Posterior vena cava (tissue), 2 donors: Measurements from ENCODE around the gene FMN2. TPM values are rescaled to one million over a fixed set of nuclear protein-coding genes. Genes with fewer than 3 reads are reported as not detected.

ENCODE experiments used
- DNase-seq: peaks from one replicate; pipeline ENCODE4 v3.0.0-alpha.2; 2020; ENCODE audit warnings: low spot score
- intact Hi-C, 2 donors: fragments of 100-400 bp; cut with DNase I; formaldehyde crosslinking; loops; one replicate each; pipeline versions ENCODE4 v1.14.1 to v1.14.2; 2022 to 2023
- total RNA-seq, 2 donors: library from RNA; stranded (reverse); fragmentation: NEBNext Ultra II Directional; extraction: Animal tissue kit (Norgen Biotek cat#: 25700); gene quantifications; one replicate each; pipeline ENCODE4 v1.2.1, GENCODE V29; 2021
- donor health status: DM: yes; HTN: yes; CAD: no.
- donor health status: DM: yes; HTN: yes; CAD: no.

The FMN2 gene
- total RNA-seq, 2 donors from 2014 or later: 1.4 to 2.1 TPM

- intact Hi-C loops: no loop called here
- DNase-seq: no peak
Measured at GRCh38 chr1:240332672-240333071, 241.0 kb downstream of the FMN2 start.

GRCh38 chr1:240337781-240338180, 246.1 kb downstream of the FMN2 start:
- intact Hi-C loops: no loop called here
- DNase-seq: no peak

- intact Hi-C loops: no loop called here
- DNase-seq: no peak
Measured at GRCh38 chr1:240338837-240339236, 247.2 kb downstream of the FMN2 start.

- intact Hi-C loops: no loop called here
- DNase-seq: no peak
Measured at GRCh38 chr1:240341365-240342250, 249.9 kb downstream of the FMN2 start.

GRCh38 chr1:240342251-240342625, 250.6 kb downstream of the FMN2 start:
- intact Hi-C loops: no loop called here
- DNase-seq: no peak

GRCh38 chr1:240343045-240343444, 251.4 kb downstream of the FMN2 start:
- no peak for DNase-seq
- intact Hi-C loops: no loop called here

- intact Hi-C loops: no loop called here
- DNase-seq: no peak
Measured at GRCh38 chr1:240343966-240344365, 252.3 kb downstream of the FMN2 start.

GRCh38 chr1:240344918-240345317, 253.2 kb downstream of the FMN2 start:
- DNase-seq: no peak
- intact Hi-C loops: no loop called here

- intact Hi-C loops: no loop called here
- DNase-seq: no peak
Measured at GRCh38 chr1:240349695-240350094, 258.0 kb downstream of the FMN2 start.

- DNase-seq: no peak
- intact Hi-C loops: no loop called here
Measured at GRCh38 chr1:240350910-240351331, 259.2 kb downstream of the FMN2 start.

- DNase-seq: no peak
- intact Hi-C loops: no loop called here
Measured at GRCh38 chr1:240351690-240352089, 260.0 kb downstream of the FMN2 start.

- intact Hi-C loops: no loop called here
- no peak for DNase-seq
Measured at GRCh38 chr1:240352769-240353168, 261.1 kb downstream of the FMN2 start.

- intact Hi-C loops: no loop called here
- no peak for DNase-seq
Measured at GRCh38 chr1:240356568-240356967, 264.9 kb downstream of the FMN2 start.

GRCh38 chr1:240362046-240362445, 270.4 kb downstream of the FMN2 start:
- DNase-seq: no peak
- intact Hi-C loops: no loop called here

- no peak for DNase-seq
- intact Hi-C loops: no loop called here
Measured at GRCh38 chr1:240362826-240363225, 271.1 kb downstream of the FMN2 start.

GRCh38 chr1:240363315-240363714, 271.6 kb downstream of the FMN2 start:
- no peak for DNase-seq
- intact Hi-C loops: no loop called here

GRCh38 chr1:240363914-240364313, 272.2 kb downstream of the FMN2 start:
- no peak for DNase-seq
- intact Hi-C loops: no loop called here

- DNase-seq: no peak
- intact Hi-C loops: no loop called here
Measured at GRCh38 chr1:240366636-240367035, 275.0 kb downstream of the FMN2 start.

GRCh38 chr1:240385551-240385950, 293.9 kb downstream of the FMN2 start:
- intact Hi-C loops: no loop called here
- no peak for DNase-seq

- no peak for DNase-seq
- intact Hi-C loops: no loop called here
Measured at GRCh38 chr1:240385985-240386978, 294.6 kb downstream of the FMN2 start.
